Measurements from ENCODE around the gene CDCA7L.
A peak's percentile ranks its signal among the peaks of the same experiment; 100 is the strongest.
"Not testable (repeated sequence)": the region's sequence is repeated elsewhere in the genome, so short reads cannot be mapped to it uniquely, and the experiment has no call there.

CDCA7L gene

DNA sequence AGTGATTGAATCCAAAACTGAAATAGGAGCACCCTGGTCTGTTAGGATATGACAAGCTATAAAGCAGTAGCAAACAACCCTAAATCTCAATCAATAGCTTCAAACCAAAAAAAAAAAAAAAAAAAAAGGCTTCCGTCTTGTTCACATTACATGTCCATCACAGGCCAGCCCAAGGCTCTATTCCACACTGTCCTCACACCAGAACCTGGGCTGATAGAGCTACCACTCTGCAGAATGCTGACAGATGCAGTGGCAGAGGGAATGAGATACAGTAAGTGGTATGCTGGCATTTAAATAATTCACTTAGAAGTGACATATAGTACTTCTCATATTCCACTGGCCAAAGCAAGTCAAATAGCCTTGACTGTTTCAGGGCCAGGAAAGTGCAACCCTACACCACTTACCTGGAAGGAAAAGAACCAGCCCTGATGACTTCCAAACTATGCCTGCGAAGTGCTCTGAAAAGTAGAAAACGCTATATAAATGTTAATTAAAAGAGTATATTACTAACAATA lies 5.8 kb downstream of the CDCA7L start:
- in situ Hi-C loops (cut with HindIII; ENCODE audit: low pct_unique_long_range_greater_than_20kb, low sequenced_read_pairs): no loop called here
- no peak for TF ChIP-seq JUND (IDR thresholded peaks at IDR 0.05; ENCODE audit: low read depth)

DNA sequence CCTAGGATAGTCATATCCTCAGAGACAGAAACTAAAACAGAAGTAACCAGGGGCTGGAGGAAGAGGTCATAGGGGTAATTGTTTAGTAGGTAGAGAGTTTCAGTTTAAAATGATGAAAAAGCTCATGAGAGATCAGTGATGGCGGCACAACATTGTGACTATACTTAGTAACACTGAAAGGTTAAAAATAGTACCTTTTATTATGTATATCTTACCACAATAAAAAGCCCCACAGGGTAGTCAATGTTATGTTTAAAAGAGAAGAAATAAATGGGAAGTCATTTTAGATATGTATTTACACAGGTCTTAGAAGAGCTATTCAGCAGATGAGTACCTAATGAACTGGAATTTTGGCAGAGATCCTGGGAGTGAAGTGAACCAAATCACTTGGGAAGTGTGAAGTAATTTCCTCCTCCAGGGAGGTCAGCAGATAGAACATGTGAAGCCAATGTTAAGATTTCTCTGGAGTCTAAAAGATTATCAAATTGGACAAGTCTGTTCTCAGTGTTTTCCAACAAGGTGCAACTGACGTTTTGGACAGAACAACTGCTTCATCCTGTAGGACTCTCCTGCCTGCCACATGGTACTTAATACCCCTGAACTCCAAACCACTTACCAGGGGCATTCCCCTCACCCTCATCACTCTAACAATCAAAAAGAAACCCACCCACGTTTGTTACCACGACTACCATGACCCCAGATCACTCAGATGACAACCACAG lies 6.4 kb downstream of the CDCA7L start:
- in situ Hi-C loops (cut with HindIII; ENCODE audit: low pct_unique_long_range_greater_than_20kb, low sequenced_read_pairs): no loop called here
- no peak for TF ChIP-seq JUND (IDR thresholded peaks at IDR 0.05; ENCODE audit: low read depth)

More for the DNA sequence above, 5.8 kb downstream of the CDCA7L start:
- DNase-seq (ENCODE audit: low read depth in 1 of 2, low spot score in 1 of 2): no peak

DNA sequence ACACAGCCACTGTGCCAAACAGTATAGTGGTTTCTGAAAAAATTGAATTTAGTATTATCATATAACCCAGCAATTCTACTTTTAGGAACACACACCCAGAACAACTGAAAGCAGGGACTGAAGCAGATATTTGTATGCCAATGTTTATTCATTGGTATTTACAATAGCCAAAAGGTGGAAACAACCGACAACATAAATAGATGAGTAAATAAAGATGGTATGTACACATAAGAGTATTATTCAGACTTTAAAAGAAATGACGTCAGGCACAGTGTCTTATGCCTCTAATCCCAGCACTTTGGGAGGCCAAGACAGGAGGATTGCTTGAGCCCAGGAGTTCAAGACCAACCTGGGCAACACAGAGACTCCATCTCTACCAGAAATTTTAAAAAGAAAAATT lies 7.2 kb downstream of the CDCA7L start:
- in situ Hi-C loops (cut with HindIII; ENCODE audit: low pct_unique_long_range_greater_than_20kb, low sequenced_read_pairs): no loop called here
- no peak for TF ChIP-seq JUND (IDR thresholded peaks at IDR 0.05; ENCODE audit: low read depth)

More for the DNA sequence above, 6.4 kb downstream of the CDCA7L start:
- DNase-seq (ENCODE audit: low read depth in 1 of 2, low spot score in 1 of 2): no peak

DNA sequence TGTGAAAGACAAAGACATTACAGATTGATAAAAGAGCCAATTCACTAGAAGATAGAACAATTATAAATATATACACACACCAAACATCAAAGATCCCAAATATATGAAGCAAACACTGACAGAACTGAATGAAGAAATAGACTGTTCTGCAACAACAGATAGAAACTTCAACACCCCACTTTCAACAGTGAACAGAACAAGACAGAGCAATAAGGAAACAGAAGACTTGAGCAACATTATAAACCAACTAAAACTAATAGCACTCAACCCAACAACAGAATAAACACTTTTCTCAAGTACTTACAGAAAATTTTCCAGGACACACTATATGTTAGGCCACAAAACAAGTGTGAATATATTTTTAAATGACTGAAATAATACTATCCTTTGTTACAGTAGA lies 10.9 kb downstream of the CDCA7L start:
- no peak for DNase-seq (ENCODE audit: low read depth in 1 of 2, low spot score in 1 of 2)
- in situ Hi-C loops (cut with HindIII; ENCODE audit: low pct_unique_long_range_greater_than_20kb, low sequenced_read_pairs): no loop called here
- no peak for TF ChIP-seq JUND (IDR thresholded peaks at IDR 0.05; ENCODE audit: low read depth)

More for the DNA sequence above, 7.2 kb downstream of the CDCA7L start:
- peak in 1 of 2 experiments; percentile 38 for DNase-seq (ENCODE audit: low read depth in 1 of 2, low spot score in 1 of 2)

DNA sequence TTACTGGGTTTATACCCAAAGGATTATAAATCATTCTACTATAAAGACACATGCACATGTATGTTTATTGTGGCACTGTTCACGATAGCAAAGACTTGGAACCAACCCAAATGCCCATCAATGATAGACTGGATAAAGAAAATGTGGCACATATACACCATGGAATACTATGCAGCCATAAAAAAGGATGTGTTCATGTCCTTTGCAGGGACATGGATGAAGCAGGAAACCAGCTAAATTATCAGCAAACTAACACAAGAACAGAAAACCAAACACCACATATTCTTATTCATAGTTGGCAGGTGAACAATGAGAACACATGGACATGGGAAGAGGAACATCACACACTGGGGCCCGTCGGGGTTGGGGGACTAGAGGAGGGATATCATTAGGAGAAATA lies 12.4 kb downstream of the CDCA7L start:
- in situ Hi-C loops (cut with HindIII; ENCODE audit: low pct_unique_long_range_greater_than_20kb, low sequenced_read_pairs): not testable (repeated sequence)

DNA sequence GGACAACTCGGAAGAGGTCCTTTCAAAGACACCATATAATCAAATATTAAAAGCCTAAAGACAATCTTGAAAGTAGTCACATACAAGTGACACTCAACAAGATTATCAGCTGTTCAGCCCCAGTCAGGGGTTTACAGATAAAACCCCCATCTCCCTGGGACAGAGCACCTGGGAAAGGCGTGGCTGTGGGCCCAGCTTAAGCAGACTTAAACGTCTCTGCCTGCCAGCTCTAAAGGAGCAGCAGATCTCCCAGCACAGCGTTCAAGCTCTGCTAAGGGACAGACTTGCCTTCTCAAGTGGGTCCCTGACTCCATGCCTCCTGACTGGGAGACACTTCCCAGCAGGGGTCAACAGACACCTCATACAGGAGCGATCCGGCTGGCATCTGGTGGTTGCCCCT lies 18.0 kb downstream of the CDCA7L start:
- TF ChIP-seq JUND (IDR thresholded peaks at IDR 0.05; ENCODE audit: low read depth): no peak
- in situ Hi-C loops (cut with HindIII; ENCODE audit: low pct_unique_long_range_greater_than_20kb, low sequenced_read_pairs): no loop called here
- DNase-seq (ENCODE audit: low read depth in 1 of 2, low spot score in 1 of 2): no peak

More for the DNA sequence above, 12.4 kb downstream of the CDCA7L start:
- not testable (repeated sequence) for DNase-seq (ENCODE audit: low read depth in 1 of 2, low spot score in 1 of 2)

DNA sequence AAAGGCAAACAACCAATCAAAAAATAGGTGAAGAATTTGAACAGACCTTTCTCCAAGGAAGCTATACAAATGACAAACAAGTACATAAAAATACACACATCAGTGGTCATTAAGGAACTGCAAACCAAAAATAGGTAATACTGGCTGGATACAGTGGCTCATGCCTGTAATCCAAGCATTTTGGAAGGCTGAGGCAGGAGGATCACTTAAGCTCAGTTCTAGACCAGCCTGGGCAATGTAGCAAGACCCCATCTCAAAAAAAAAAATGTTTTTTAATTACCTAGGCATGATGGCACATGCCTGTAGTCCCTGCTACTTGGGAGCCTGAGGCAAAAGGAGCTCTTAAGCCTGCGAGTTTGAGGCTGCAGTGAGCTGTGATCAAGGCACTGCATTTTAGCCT lies 19.3 kb downstream of the CDCA7L start:
- no peak for DNase-seq (ENCODE audit: low read depth in 1 of 2, low spot score in 1 of 2)
- in situ Hi-C loops (cut with HindIII; ENCODE audit: low pct_unique_long_range_greater_than_20kb, low sequenced_read_pairs): no loop called here
- TF ChIP-seq JUND (IDR thresholded peaks at IDR 0.05; ENCODE audit: low read depth): no peak

DNA sequence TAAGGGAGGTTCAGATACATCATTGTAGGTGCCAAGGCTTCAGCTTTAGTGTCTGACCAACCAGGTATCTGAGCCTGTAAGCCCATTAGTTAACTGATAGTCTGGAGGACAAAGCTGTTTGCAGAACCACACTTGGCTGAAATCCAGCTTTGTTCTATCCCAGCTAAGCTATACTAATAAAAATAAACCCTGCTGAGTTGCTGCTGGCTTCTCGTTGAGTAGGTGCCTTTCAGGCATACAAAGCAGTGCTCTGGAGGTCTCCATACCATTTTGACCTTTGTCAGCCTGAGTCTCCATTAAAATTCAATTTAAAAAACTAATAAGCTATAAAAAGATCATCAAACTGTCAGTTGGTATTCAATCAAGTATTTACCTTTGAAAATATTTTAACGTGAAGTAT lies 22.0 kb downstream of the CDCA7L start:
- TF ChIP-seq JUND (IDR thresholded peaks at IDR 0.05; ENCODE audit: low read depth): no peak
- in situ Hi-C loops (cut with HindIII; ENCODE audit: low pct_unique_long_range_greater_than_20kb, low sequenced_read_pairs): no loop called here
- DNase-seq (ENCODE audit: low read depth in 1 of 2, low spot score in 1 of 2): peak in 1 of 2 experiments; percentile 30

DNA sequence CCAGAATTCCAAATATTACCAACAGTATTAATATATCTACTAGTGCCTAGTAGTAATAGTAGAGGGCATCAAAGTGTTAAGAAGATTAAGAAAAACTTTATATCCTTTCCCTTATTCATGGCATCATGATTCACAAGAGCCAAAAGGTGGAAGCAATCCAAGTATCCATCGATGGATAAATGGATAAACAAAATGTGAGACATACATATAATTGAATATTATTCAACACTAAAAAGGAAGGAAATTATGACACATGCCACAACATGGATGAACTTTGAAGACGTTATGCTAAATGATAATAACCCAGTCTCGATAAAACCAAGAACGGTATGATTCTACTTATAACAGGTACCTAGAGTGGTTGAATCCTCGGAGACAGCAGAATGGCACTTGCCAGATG lies 23.1 kb downstream of the CDCA7L start:
- TF ChIP-seq JUND (IDR thresholded peaks at IDR 0.05; ENCODE audit: low read depth): no peak
- in situ Hi-C loops (cut with HindIII; ENCODE audit: low pct_unique_long_range_greater_than_20kb, low sequenced_read_pairs): no loop called here
- no peak for DNase-seq (ENCODE audit: low read depth in 1 of 2, low spot score in 1 of 2)

DNA sequence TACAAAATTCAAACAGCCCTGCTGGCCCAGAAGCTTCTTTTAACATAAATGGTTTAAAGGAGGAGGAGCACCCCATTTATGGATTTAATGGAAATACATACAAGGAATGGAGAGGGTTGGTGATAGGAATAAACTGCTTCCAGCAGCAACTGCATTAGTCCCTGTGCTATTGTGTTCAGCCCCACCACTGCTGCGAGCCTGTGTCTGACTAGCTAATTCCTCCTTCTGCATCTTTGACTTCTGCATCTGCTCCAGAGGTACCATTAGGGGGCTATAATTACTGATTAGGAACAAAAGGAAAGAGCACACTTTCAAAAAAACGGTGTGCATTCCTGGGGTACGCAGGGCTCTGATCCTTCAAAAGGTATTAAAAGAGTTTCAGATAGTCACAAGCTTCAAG lies 24.8 kb downstream of the CDCA7L start:
- TF ChIP-seq JUND (IDR thresholded peaks at IDR 0.05; ENCODE audit: low read depth): no peak
- DNase-seq (ENCODE audit: low read depth in 1 of 2, low spot score in 1 of 2): no peak
- in situ Hi-C loops (cut with HindIII; ENCODE audit: low pct_unique_long_range_greater_than_20kb, low sequenced_read_pairs): no loop called here

DNA sequence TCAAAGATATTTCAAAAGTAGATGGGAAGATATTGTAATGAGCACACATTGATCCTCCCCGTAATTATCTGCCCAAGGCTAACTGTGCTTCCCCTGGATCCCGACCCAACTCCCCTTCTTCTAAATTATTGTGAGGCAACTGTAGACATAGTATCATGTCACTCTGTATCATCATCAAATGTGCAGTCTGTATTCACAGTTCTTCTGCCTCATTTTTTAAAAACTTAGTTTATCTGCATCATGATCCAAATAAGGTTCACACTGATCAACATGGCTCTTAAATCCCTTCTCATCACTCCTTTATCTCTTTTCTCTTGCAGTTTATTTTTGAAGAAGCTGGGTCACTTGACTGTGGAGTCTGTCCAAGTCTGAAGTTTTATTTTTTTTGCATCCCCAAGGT lies 27.5 kb downstream of the CDCA7L start:
- no peak for DNase-seq (ENCODE audit: low read depth in 1 of 2, low spot score in 1 of 2)
- in situ Hi-C loops (cut with HindIII; ENCODE audit: low pct_unique_long_range_greater_than_20kb, low sequenced_read_pairs): no loop called here

DNA sequence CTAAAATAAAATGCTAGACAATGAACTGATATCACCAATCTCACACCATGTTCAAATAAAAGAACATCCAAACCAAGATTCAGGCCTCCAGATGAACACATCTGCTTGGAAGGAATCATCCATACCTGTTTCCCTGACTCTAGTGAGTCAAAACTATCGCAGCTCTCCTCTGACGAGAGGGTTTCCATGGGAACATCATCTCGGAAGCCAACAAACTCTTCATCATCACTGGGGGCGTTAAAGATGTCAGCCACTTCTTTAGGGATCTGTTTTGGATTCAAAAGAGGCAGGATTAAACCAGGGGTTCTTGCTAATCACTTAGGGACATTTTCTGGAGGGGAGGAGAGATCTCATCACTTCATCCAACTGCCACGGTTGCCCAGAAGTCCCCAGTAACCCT lies 29.1 kb downstream of the CDCA7L start:
- no peak for DNase-seq (ENCODE audit: low read depth in 1 of 2, low spot score in 1 of 2)
- no peak for TF ChIP-seq JUND (IDR thresholded peaks at IDR 0.05; ENCODE audit: low read depth)
- in situ Hi-C loops (cut with HindIII; ENCODE audit: low pct_unique_long_range_greater_than_20kb, low sequenced_read_pairs): no loop called here

More for the DNA sequence above, 27.5 kb downstream of the CDCA7L start:
- no peak for TF ChIP-seq JUND (IDR thresholded peaks at IDR 0.05; ENCODE audit: low read depth)

DNA sequence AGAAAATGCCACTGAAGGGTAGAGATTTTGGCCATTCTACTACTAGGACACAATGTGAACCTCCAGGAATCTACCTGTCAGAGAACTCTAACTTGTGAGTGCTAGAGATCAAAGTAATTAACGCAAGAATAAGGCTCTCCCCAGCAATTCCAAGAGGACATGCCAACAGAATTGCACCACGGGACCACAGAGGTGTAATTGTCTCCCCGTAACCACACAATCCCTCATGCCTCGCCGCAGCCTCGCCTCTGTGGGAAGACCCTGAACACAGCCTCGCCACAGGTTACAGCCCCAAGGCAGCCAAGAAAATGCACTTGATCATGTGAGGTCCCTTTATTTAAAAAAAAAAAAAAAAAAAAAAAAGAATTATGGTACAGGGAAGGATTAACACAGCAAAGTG lies 29.5 kb downstream of the CDCA7L start:
- no peak for DNase-seq (ENCODE audit: low read depth in 1 of 2, low spot score in 1 of 2)
- in situ Hi-C loops (cut with HindIII; ENCODE audit: low pct_unique_long_range_greater_than_20kb, low sequenced_read_pairs): no loop called here
- no peak for TF ChIP-seq JUND (IDR thresholded peaks at IDR 0.05; ENCODE audit: low read depth)

DNA sequence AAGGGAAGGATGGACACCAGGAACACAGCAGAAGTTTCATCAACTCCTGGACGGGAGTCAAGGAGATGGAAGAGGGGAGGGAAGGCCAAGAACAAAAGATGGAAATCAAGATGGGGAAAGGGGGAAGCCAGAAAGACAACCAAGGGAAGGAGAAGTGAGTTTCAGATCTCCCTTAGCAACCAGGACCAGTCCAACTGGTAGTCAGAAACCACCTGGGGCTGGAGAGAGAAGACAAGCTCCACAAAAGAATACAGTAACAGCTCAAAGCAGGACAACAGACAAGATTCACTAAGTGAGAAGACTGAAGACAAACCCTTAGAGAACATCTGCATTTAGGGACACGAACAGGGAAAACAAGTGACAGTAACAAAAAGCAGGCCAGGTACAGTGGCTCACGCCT lies 30.6 kb downstream of the CDCA7L start:
- DNase-seq (ENCODE audit: low read depth in 1 of 2, low spot score in 1 of 2): peak; percentile 16 to 70
- no peak for TF ChIP-seq JUND (IDR thresholded peaks at IDR 0.05; ENCODE audit: low read depth)
- in situ Hi-C loops (cut with HindIII; ENCODE audit: low pct_unique_long_range_greater_than_20kb, low sequenced_read_pairs): no loop called here
